ENCODE results near the gene GALNT10.

DNA sequence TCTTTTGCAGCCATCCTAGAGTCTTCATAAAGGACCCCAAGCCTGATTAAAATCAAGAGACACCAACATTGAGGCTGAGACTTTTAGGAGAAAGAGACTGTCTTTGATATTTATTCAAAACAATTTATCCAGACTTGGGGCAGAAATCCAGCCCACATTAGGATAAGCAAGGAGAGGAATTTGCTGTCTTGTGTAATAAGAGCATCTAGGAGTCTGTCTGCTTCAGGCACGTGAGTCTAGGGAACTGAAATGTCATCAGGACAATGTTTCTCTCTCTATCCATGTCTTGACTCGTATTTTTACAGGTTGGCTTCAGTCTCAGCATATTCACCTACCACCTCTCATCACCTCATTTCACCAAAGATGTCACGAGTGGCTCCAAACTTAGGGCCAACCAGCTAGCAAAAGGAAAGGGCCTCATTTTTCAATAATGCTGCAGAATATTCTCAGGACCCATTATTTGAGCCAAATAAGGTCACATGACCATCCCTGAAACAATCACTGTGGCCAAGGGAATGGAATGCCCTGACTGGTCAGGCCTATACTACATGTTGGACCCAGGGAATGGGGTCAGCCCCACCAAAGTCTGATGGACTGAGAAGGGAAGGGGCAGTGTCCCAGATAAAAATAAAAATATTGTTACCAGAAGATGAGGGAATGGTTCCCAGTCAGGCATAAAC, 184.9 kb downstream of the GALNT10 start:
- TF ChIP-seq, protein P1, sequence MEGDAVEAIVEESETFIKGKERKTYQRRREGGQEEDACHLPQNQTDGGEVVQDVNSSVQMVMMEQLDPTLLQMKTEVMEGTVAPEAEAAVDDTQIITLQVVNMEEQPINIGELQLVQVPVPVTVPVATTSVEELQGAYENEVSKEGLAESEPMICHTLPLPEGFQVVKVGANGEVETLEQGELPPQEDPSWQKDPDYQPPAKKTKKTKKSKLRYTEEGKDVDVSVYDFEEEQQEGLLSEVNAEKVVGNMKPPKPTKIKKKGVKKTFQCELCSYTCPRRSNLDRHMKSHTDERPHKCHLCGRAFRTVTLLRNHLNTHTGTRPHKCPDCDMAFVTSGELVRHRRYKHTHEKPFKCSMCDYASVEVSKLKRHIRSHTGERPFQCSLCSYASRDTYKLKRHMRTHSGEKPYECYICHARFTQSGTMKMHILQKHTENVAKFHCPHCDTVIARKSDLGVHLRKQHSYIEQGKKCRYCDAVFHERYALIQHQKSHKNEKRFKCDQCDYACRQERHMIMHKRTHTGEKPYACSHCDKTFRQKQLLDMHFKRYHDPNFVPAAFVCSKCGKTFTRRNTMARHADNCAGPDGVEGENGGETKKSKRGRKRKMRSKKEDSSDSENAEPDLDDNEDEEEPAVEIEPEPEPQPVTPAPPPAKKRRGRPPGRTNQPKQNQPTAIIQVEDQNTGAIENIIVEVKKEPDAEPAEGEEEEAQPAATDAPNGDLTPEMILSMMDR (IDR thresholded peaks at IDR 0.05): no peak
- TF ChIP-seq POLR2A (IDR thresholded peaks at IDR 0.05): no peak
- TF ChIP-seq POLR2AphosphoS5 (IDR thresholded peaks at IDR 0.05; ENCODE audit: insufficient read depth in 1 of 2, low read depth in 1 of 2): no peak
